Left ventricle myocardium inferior (tissue), 1 donor: ENCODE data around the gene NALCN. TPM values are rescaled to one million over a fixed set of nuclear protein-coding genes. Genes with fewer than 3 reads are reported as not detected.

Source experiments
- DNase-seq: peaks from one replicate; pipeline ENCODE4 v3.0.0-alpha.2; 2020
- H3K27ac ChIP-seq: fragments of 200-600 bp; replicated peaks from 2 replicates; pipeline ENCODE4 v1.8.0; 2021
- H3K27me3 ChIP-seq: fragments of 200-600 bp; 2 replicates; pipeline ENCODE4 v1.8.0; 2021; ENCODE audit warnings: low read depth
- H3K36me3 ChIP-seq: fragments of 200-600 bp; 2 replicates; pipeline ENCODE4 v1.8.0; 2021
- H3K4me1 ChIP-seq: fragments of 200-600 bp; 2 replicates; pipeline ENCODE4 v1.8.0; 2021
- H3K4me3 ChIP-seq: fragments of 200-600 bp; 2 replicates; pipeline ENCODE4 v1.8.0; 2021; ENCODE audit warnings: mild to moderate bottlenecking, moderate library complexity
- H3K9me3 ChIP-seq: fragments of 200-600 bp; replicated peaks from 2 replicates; pipeline ENCODE4 v1.8.0; 2021
- CTCF ChIP-seq: fragments of 200-600 bp; IDR thresholded peaks from 2 replicates; pipeline ENCODE4 v1.8.0; 2021; ENCODE audit warnings: antibody characterized with exemption, mild to moderate bottlenecking, borderline replicate concordance
- intact Hi-C: fragments of 100-400 bp; cut with micrococcal nuclease; formaldehyde crosslinking; loops from one replicate; pipeline ENCODE4 v1.11.0; 2022
- total RNA-seq: library from RNA; stranded (reverse); fragmentation: NEBNext Ultra II Directional; extraction: Animal tissue kit (Norgen Biotek cat#: 25700); gene quantifications from one replicate; pipeline ENCODE4 v1.2.1, GENCODE V29; 2021
- donor health status: DM: no; HTN: yes; CAD: no; lungs with severe emphysema.

Gene NALCN
- total RNA-seq, 1 donor from 2014 or later, result 8.3 TPM

- peaks cover 4% of the 10 kb centered on the region for H3K27me3 ChIP-seq
- intact Hi-C loops, result no loop called here
- H3K36me3 ChIP-seq, result no peaks in the 10 kb centered on the region
- peaks cover 5% of the 10 kb centered on the region for H3K4me1 ChIP-seq
- TF ChIP-seq CTCF, result no peak
- H3K9me3 ChIP-seq, result no peaks in the 10 kb centered on the region
- no peak overlapping the region for H3K27ac ChIP-seq
- H3K4me3 ChIP-seq, result no peak overlapping the region
- no peak for DNase-seq
Measured at GRCh38 chr13:101150998-101151397, 265.3 kb downstream of the NALCN start.

- Histone ChIP-seq H3K4me1 (peaks cover 5% of the 10 kb centered on the region), H3K36me3 (no peaks in the 10 kb centered on the region), H3K4me3 (no peak overlapping the region), H3K9me3 (no peaks in the 10 kb centered on the region), H3K27ac (no peak overlapping the region), H3K27me3 (peaks cover 9% of the 10 kb centered on the region)
- intact Hi-C loops, result no loop called here
- peak; percentile 13 for TF ChIP-seq CTCF
- DNase-seq, result no peak
Measured at GRCh38 chr13:101149735-101150384, 266.4 kb downstream of the NALCN start.

- no peak overlapping the region for H3K4me3 ChIP-seq
- no peaks in the 10 kb centered on the region for H3K36me3 ChIP-seq
- DNase-seq, result no peak
- H3K4me1 ChIP-seq, result no peaks in the 10 kb centered on the region
- peaks cover 9% of the 10 kb centered on the region for H3K27me3 ChIP-seq
- intact Hi-C loops, result no loop called here
- no peak overlapping the region for H3K27ac ChIP-seq
- H3K9me3 ChIP-seq, result no peaks in the 10 kb centered on the region
- no peak for TF ChIP-seq CTCF
Measured at GRCh38 chr13:101146101-101146898, 270.0 kb downstream of the NALCN start.

- H3K4me3 ChIP-seq, result no peak overlapping the region
- no peaks in the 10 kb centered on the region for H3K36me3 ChIP-seq
- peak; percentile 79 for TF ChIP-seq CTCF
- intact Hi-C loops, result no loop called here
- H3K4me1 ChIP-seq, result no peaks in the 10 kb centered on the region
- no peaks in the 10 kb centered on the region for H3K9me3 ChIP-seq
- no peak overlapping the region for H3K27ac ChIP-seq
- peaks cover 9% of the 10 kb centered on the region for H3K27me3 ChIP-seq
- DNase-seq, result no peak
Measured at GRCh38 chr13:101144808-101145419, 271.4 kb downstream of the NALCN start.

- Histone ChIP-seq H3K9me3 (no peaks in the 10 kb centered on the region), H3K27ac (no peak overlapping the region), H3K4me1 (no peaks in the 10 kb centered on the region), H3K27me3 (peaks cover 5% of the 10 kb centered on the region), H3K36me3 (no peaks in the 10 kb centered on the region), H3K4me3 (no peak overlapping the region)
- no peak for TF ChIP-seq CTCF
- intact Hi-C loops, result no loop called here
- DNase-seq, result no peak
Measured at GRCh38 chr13:101140936-101141335, 275.4 kb downstream of the NALCN start.
